Spleen (tissue), 7 donors: Measurements from ENCODE around the gene CLIP1.

Source experiments
- POLR2A ChIP-seq, 3 donors: fragments of 450-650 bp; IDR thresholded peaks; one replicate each; pipeline ENCODE4 v1.5.1; 2017; ENCODE audit warnings: antibody characterized with exemption in 3 of 3, mild to moderate bottlenecking in 1 of 3
- TF ChIP-seq, protein P1 (sequence below), 11 experiments: fragments of 200-600 bp in 7 of 11; fragments of 450-650 bp in 4 of 11; sonication (generic) in 4 of 11; IDR thresholded peaks in 8 of 11; conservative IDR thresholded peaks in 3 of 11; 1 replicate in 7 of 11; 2 replicates in 4 of 11; pipeline versions ENCODE4 v1.4.0 to v1.8.0; 2016 to 2021; ENCODE audit warnings: antibody characterized with exemption in 11 of 11, inconsistent platforms in 4 of 11, mild to moderate bottlenecking in 1 of 11
- donor health status: DM: no; HTN: no; CAD: no; lungs with moderate emphysema.
- donor health status: DM: no; HTN: no; CAD: no.
- donor health status: DM: no; HTN: no; CAD: no.

DNA sequence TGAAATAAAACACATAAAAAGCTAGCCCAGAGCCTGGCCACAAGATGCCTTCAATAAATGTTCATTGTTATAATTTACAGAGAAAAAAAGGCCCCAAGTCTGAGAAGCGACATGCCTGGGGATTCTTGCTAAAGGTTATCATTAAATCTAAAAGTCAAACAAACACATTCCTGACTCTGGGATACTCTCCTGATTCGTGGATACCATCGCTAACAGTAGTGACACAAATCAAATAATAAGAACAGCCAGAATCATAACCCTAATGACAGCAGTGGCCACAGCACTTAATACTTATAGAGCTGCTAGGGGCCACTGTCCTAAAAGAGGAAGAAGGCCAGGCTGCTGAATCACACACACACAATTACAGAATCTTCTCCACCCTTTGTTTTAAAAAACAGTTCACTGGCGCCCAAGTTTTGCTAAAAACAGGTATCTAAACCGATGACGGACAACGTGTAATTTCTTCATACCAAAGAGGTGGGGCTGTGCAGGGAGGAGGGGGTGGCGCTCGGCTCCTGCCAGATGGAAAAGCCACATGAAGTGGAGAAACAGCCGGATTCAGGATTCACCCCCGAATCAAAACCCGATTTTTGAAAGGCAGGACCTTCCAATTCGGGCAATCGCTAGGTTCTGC is 1.2 kb downstream of the CLIP1 start:
- TF ChIP-seq, protein P1, sequence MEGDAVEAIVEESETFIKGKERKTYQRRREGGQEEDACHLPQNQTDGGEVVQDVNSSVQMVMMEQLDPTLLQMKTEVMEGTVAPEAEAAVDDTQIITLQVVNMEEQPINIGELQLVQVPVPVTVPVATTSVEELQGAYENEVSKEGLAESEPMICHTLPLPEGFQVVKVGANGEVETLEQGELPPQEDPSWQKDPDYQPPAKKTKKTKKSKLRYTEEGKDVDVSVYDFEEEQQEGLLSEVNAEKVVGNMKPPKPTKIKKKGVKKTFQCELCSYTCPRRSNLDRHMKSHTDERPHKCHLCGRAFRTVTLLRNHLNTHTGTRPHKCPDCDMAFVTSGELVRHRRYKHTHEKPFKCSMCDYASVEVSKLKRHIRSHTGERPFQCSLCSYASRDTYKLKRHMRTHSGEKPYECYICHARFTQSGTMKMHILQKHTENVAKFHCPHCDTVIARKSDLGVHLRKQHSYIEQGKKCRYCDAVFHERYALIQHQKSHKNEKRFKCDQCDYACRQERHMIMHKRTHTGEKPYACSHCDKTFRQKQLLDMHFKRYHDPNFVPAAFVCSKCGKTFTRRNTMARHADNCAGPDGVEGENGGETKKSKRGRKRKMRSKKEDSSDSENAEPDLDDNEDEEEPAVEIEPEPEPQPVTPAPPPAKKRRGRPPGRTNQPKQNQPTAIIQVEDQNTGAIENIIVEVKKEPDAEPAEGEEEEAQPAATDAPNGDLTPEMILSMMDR (IDR thresholded peaks at IDR 0.05 in 8 of 11, conservative IDR thresholded peaks at IDR 0.05 in 3 of 11): no peak
- TF ChIP-seq POLR2A (IDR thresholded peaks at IDR 0.05): no peak
